WERI-Rb-1 (cell line): ENCODE data around the gene ZNF491.
"Not testable (repeated sequence)": the region's sequence is repeated elsewhere in the genome, so short reads cannot be mapped to it uniquely, and the experiment has no call there.

ENCODE experiments used
- DNase-seq: peaks from one replicate; pipeline ENCODE4 v3.0.0-alpha.2; 2020
- H3K27ac ChIP-seq: fragments of 250-450 bp; sonication (Bioruptor Pico); 2 replicates; pipeline ENCODE4 v1.5.1; 2020; ENCODE audit warnings: mild to moderate bottlenecking, moderate library complexity
- H3K27me3 ChIP-seq: fragments of 250-450 bp; sonication (Bioruptor Pico); 2 replicates; pipeline ENCODE4 v1.5.1; 2021; ENCODE audit warnings: mild to moderate bottlenecking, low read depth, moderate library complexity; ENCODE audit not compliant: insufficient read depth, severe bottlenecking
- H3K36me3 ChIP-seq: fragments of 250-450 bp; sonication (Bioruptor Pico); 2 replicates; pipeline ENCODE4 v1.5.1; 2020; ENCODE audit warnings: mild to moderate bottlenecking, moderate library complexity
- H3K4me3 ChIP-seq: 2 replicates; pipeline ENCODE4 v1.5.1; 2011; ENCODE audit warnings: low read depth, mild to moderate bottlenecking, control low read depth, low read length
- H3K9me3 ChIP-seq: fragments of 250-450 bp; sonication (Bioruptor Pico); 2 replicates; pipeline ENCODE4 v1.5.1; 2021; ENCODE audit warnings: mild to moderate bottlenecking, moderate library complexity; ENCODE audit not compliant: severe bottlenecking
- CTCF ChIP-seq: IDR thresholded peaks from 2 replicates; pipeline ENCODE4 v1.5.1; 2011; ENCODE audit warnings: low read depth, mild to moderate bottlenecking, control low read depth, inconsistent platforms, low read length

ZNF491 gene

GRCh38 chr19:11848594-11849469 lies 50.5 kb downstream of the ZNF491 start, which contains the start of gene ZNF439:
Gene ZNF439, plus strand, starts transcription at chr19:11848726. Its CDS starts 142 bp downstream, at chr19:11848868.
- Histone ChIP-seq H3K36me3 (peaks cover 23% of the 10 kb centered on the region), H3K9me3 (no peaks in the 10 kb centered on the region), H3K4me3 (peak within 1 kb of the TSS; percentile 89), H3K27me3 (no peaks in the 10 kb centered on the region), H3K27ac (peak within 1 kb of the TSS; percentile 86)
- peak; percentile 98 for DNase-seq
- TF ChIP-seq CTCF, result no peak

- H3K36me3 ChIP-seq, result peaks cover 32% of the 10 kb centered on the region
- not testable (repeated sequence) for DNase-seq, H3K9me3 ChIP-seq, H3K4me3 ChIP-seq, H3K27ac ChIP-seq, H3K27me3 ChIP-seq
Measured at GRCh38 chr19:11850289-11850688, 52.0 kb downstream of the ZNF491 start.

- peaks cover 39% of the 10 kb centered on the region for H3K36me3 ChIP-seq
- H3K9me3 ChIP-seq, result no peaks in the 10 kb centered on the region
- no peaks in the 10 kb centered on the region for H3K27me3 ChIP-seq
- no peak overlapping the region for H3K27ac ChIP-seq
- DNase-seq, result no peak
- H3K4me3 ChIP-seq, result no peak overlapping the region
- TF ChIP-seq CTCF, result no peak
Measured at GRCh38 chr19:11853358-11853757, 55.0 kb downstream of the ZNF491 start.

GRCh38 chr19:11856596-11857250 lies 58.4 kb downstream of the ZNF491 start:
- Histone ChIP-seq H3K4me3 (no peak overlapping the region), H3K27ac (no peak overlapping the region), H3K27me3 (no peaks in the 10 kb centered on the region), H3K36me3 (peaks cover 32% of the 10 kb centered on the region), H3K9me3 (no peaks in the 10 kb centered on the region)
- DNase-seq, result no peak
- no peak for TF ChIP-seq CTCF
